SK-N-SH treated with all-trans-retinoic acid at 6 μM for 48 hours (cell line): ENCODE measurements around the gene GET3.

Experiments used
- ATAC-seq: fragments of 200-7000 bp; cut with Tn5 transposase; 3 replicates; pipeline ENCODE4 v1.9.1; 2020; ENCODE audit warnings: mild to moderate bottlenecking, moderate library complexity
- ARNTL ChIP-seq: fragments of 450-650 bp; formaldehyde crosslinking; IDR thresholded peaks from 2 replicates; pipeline ENCODE4 v1.5.0; 2020; ENCODE audit warnings: low read depth, mild to moderate bottlenecking, moderate library complexity, borderline replicate concordance
- BACH2 ChIP-seq: fragments of 250-450 bp; sonication (Bioruptor Pico); IDR thresholded peaks from 2 replicates; pipeline ENCODE4 v1.9.0; 2021; ENCODE audit warnings: mild to moderate bottlenecking, borderline replicate concordance
- CREB5 ChIP-seq: fragments of 250-450 bp; sonication (Bioruptor Pico); IDR thresholded peaks from 2 replicates; pipeline ENCODE4 v1.5.1; 2020; ENCODE audit warnings: low read depth, mild to moderate bottlenecking, moderate library complexity
- CSDC2 ChIP-seq: fragments of 250-450 bp; sonication (Bioruptor Pico); IDR thresholded peaks from 2 replicates; pipeline ENCODE4 v1.5.0; 2020; ENCODE audit warnings: mild to moderate bottlenecking, moderate library complexity
- CSRNP3 ChIP-seq: fragments of 250-450 bp; sonication (Bioruptor Pico); IDR thresholded peaks from 2 replicates; pipeline ENCODE4 v1.5.1; 2021; ENCODE audit warnings: mild to moderate bottlenecking, moderate library complexity
- ESRRG ChIP-seq: fragments of 250-450 bp; sonication (Bioruptor Pico); IDR thresholded peaks from 2 replicates; pipeline ENCODE4 v1.6.1; 2021; ENCODE audit warnings: mild to moderate bottlenecking
- GLIS3 ChIP-seq: fragments of 250-450 bp; sonication (Bioruptor Pico); IDR thresholded peaks from 2 replicates; pipeline ENCODE4 v1.5.0; 2020; ENCODE audit warnings: mild to moderate bottlenecking, moderate library complexity
- ISL1 ChIP-seq: fragments of 250-450 bp; sonication (Bioruptor Pico); IDR thresholded peaks from 2 replicates; pipeline ENCODE4 v2.1.2; 2022; ENCODE audit warnings: mild to moderate bottlenecking, moderate library complexity
- OSR1 ChIP-seq: fragments of 250-450 bp; sonication (Bioruptor Pico); IDR thresholded peaks from 2 replicates; pipeline ENCODE4 v1.8.0; 2022; ENCODE audit warnings: moderate library complexity, mild to moderate bottlenecking, inconsistent platforms
- PATZ1 ChIP-seq: fragments of 250-450 bp; sonication (Bioruptor Pico); IDR thresholded peaks from 2 replicates; pipeline ENCODE4 v1.8.0; 2020; ENCODE audit warnings: mild to moderate bottlenecking, moderate library complexity, borderline replicate concordance
- POU6F1 ChIP-seq: fragments of 250-450 bp; sonication (Bioruptor Pico); IDR thresholded peaks from 2 replicates; pipeline ENCODE4 v1.8.0; 2021; ENCODE audit warnings: low read depth, mild to moderate bottlenecking, moderate library complexity, borderline replicate concordance
- PPARA ChIP-seq: fragments of 250-450 bp; sonication (Bioruptor Pico); IDR thresholded peaks from 2 replicates; pipeline ENCODE4 v1.5.0; 2020; ENCODE audit warnings: mild to moderate bottlenecking, borderline replicate concordance
- RARB ChIP-seq: fragments of 250-450 bp; sonication (Bioruptor Pico); IDR thresholded peaks from 2 replicates; pipeline ENCODE4 v1.8.0; 2021; ENCODE audit warnings: mild to moderate bottlenecking, moderate library complexity
- SNAI2 ChIP-seq: fragments of 250-450 bp; sonication (Bioruptor Pico); IDR thresholded peaks from 2 replicates; pipeline ENCODE4 v1.5.0; 2020; ENCODE audit warnings: mild to moderate bottlenecking, moderate library complexity
- TCF4 ChIP-seq: fragments of 250-450 bp; sonication (Bioruptor Pico); IDR thresholded peaks from 2 replicates; pipeline ENCODE4 v1.8.0; 2021; ENCODE audit warnings: mild to moderate bottlenecking, moderate library complexity, borderline replicate concordance
- TOX ChIP-seq: fragments of 250-450 bp; sonication (Bioruptor Pico); IDR thresholded peaks from 2 replicates; pipeline ENCODE4 v1.8.0; 2021; ENCODE audit warnings: mild to moderate bottlenecking, moderate library complexity, borderline replicate concordance
- TSHZ2 ChIP-seq: fragments of 250-450 bp; sonication (Bioruptor Pico); IDR thresholded peaks from 2 replicates; pipeline ENCODE4 v1.5.0; 2020; ENCODE audit warnings: mild to moderate bottlenecking, moderate library complexity
- ZC3H10 ChIP-seq: fragments of 250-450 bp; sonication (Bioruptor Pico); IDR thresholded peaks from 2 replicates; pipeline ENCODE4 v1.5.1; 2021; ENCODE audit warnings: mild to moderate bottlenecking, moderate library complexity
- ZFP3 ChIP-seq: fragments of 250-450 bp; sonication (Bioruptor Pico); IDR thresholded peaks from 2 replicates; pipeline ENCODE4 v1.5.0; 2020; ENCODE audit warnings: mild to moderate bottlenecking, moderate library complexity
- ZFP30 ChIP-seq: fragments of 450-650 bp; formaldehyde crosslinking; IDR thresholded peaks from 2 replicates; pipeline ENCODE4 v1.5.0; 2022; ENCODE audit warnings: mild to moderate bottlenecking, moderate library complexity
- ZNF565 ChIP-seq: fragments of 450-650 bp; formaldehyde crosslinking; conservative IDR thresholded peaks from 2 replicates; pipeline ENCODE4 v1.5.0; 2020; ENCODE audit warnings: low read depth, mild to moderate bottlenecking, moderate library complexity
- ZNF70 ChIP-seq: fragments of 450-650 bp; formaldehyde crosslinking; IDR thresholded peaks from 2 replicates; pipeline ENCODE4 v1.5.0; 2020; ENCODE audit warnings: mild to moderate bottlenecking, moderate library complexity
- ZNF8 ChIP-seq: fragments of 450-650 bp; formaldehyde crosslinking; IDR thresholded peaks from 2 replicates; pipeline ENCODE4 v1.5.0; 2020; ENCODE audit warnings: mild to moderate bottlenecking, moderate library complexity

The GET3 gene

GRCh38 chr19:12789098-12789903, 52.0 kb downstream of the GET3 start:
- no peak for ATAC-seq
- no peak for TF ChIP-seq POU6F1 (CRISPR knock-in tag)
- TF ChIP-seq ZC3H10 (CRISPR knock-in tag) = no peak

- TF ChIP-seq ZNF70 (CRISPR knock-in tag) (no peak), OSR1 (CRISPR knock-in tag) (no peak), TCF4 (CRISPR knock-in tag) (no peak), ZFP3 (CRISPR knock-in tag) (peak; percentile 71; the same call in 1 of the 2 replicates), TSHZ2 (CRISPR knock-in tag) (no peak), POU6F1 (CRISPR knock-in tag) (no peak), TOX (CRISPR knock-in tag) (no peak), ZC3H10 (CRISPR knock-in tag) (no peak), GLIS3 (no peak), SNAI2 (CRISPR knock-in tag) (no peak), CSRNP3 (CRISPR knock-in tag) (no peak), PPARA (CRISPR knock-in tag) (no peak), ZNF565 (CRISPR knock-in tag) (no peak), CSDC2 (no peak), PATZ1 (CRISPR knock-in tag) (peak; percentile 77; the same call in 1 of the 2 replicates), BACH2 (CRISPR knock-in tag) (no peak), ESRRG (CRISPR knock-in tag) (no peak)
- ATAC-seq = peak; percentile 47
Measured at GRCh38 chr19:12789904-12790619, 52.8 kb downstream of the GET3 start.

- ATAC-seq = no peak
- TF ChIP-seq GLIS3 = no peak
- no peak for TF ChIP-seq CREB5
- TF ChIP-seq ZNF8 (CRISPR knock-in tag) = no peak
- TF ChIP-seq BACH2 (CRISPR knock-in tag) = no peak
- TF ChIP-seq ZFP30 (CRISPR knock-in tag) = no peak
- TF ChIP-seq RARB (CRISPR knock-in tag) = no peak
- TF ChIP-seq CSRNP3 (CRISPR knock-in tag) = no peak
- TF ChIP-seq ARNTL = no peak
- TF ChIP-seq ZC3H10 (CRISPR knock-in tag) = no peak
- TF ChIP-seq ZFP3 (CRISPR knock-in tag) = no peak
- no peak for TF ChIP-seq ZNF70 (CRISPR knock-in tag)
- TF ChIP-seq TCF4 (CRISPR knock-in tag) = no peak
- no peak for TF ChIP-seq SNAI2 (CRISPR knock-in tag)
- no peak for TF ChIP-seq OSR1 (CRISPR knock-in tag)
- no peak for TF ChIP-seq ISL1 (CRISPR knock-in tag)
Measured at GRCh38 chr19:12790628-12791344, 53.5 kb downstream of the GET3 start.
